Kidney (tissue), 2 donors: ENCODE results near the gene CD3G. TPM values are rescaled to one million over a fixed set of nuclear protein-coding genes. Genes with fewer than 3 reads are reported as not detected.

Experiments
- polyA plus RNA-seq: library from polyadenylated mRNA; stranded (reverse); fragments of 350-450 nt; fragmentation: Illumina TruSeq; extraction: RNeasy Lipid Tissue Mini Kit (QIAGEN cat#74804); gene quantifications from one replicate; pipeline ENCODE4 v1.2.3, GENCODE V29; 2014; ENCODE audit warnings: low read depth, low replicate concordance; ENCODE audit not compliant: insufficient read depth
- total RNA-seq: library from RNA; stranded (reverse); fragmentation: NEBNext Ultra II Directional; extraction: Animal tissue kit (Norgen Biotek cat#: 25700); gene quantifications from one replicate; pipeline ENCODE4 v1.2.1, GENCODE V29; 2021
- donor health status: DM: yes; HTN: yes; CAD: no.

The CD3G gene
- total and polyA plus RNA-seq, 2 donors from 2014 or later: 0.45 to 4.8 TPM

Other genes starting within 250 kb of the CD3G start
- 3.5 TPM for gene SCN4B, start 191.5 kb upstream of the CD3G start, total RNA-seq
- 1.4 TPM for gene SCN4B, start 191.5 kb upstream of the CD3G start, polyA plus RNA-seq
- 0.25 TPM for gene SCN2B, start 167.7 kb upstream of the CD3G start, total RNA-seq
- gene SCN2B, start 167.7 kb upstream of the CD3G start, polyA plus RNA-seq: 0.54 TPM
- gene JAML, start 119.3 kb upstream of the CD3G start, total RNA-seq: 17.1 TPM
- gene JAML, start 119.3 kb upstream of the CD3G start, polyA plus RNA-seq: 2.5 TPM
- 10.0 TPM for gene MPZL3, start 92.0 kb upstream of the CD3G start, total RNA-seq
- gene MPZL3, start 92.0 kb upstream of the CD3G start, polyA plus RNA-seq: 1.7 TPM
- gene MPZL2, start 80.0 kb upstream of the CD3G start, total RNA-seq: 111 TPM
- 16.8 TPM for gene MPZL2, start 80.0 kb upstream of the CD3G start, polyA plus RNA-seq
- 14.3 TPM for gene CD3E, start 39.6 kb upstream of the CD3G start, total RNA-seq
- 2.2 TPM for gene CD3E, start 39.6 kb upstream of the CD3G start, polyA plus RNA-seq
- 8.7 TPM for gene CD3D, start 1.6 kb upstream of the CD3G start, total RNA-seq
- 1.4 TPM for gene CD3D, start 1.6 kb upstream of the CD3G start, polyA plus RNA-seq
- 39.2 TPM for gene UBE4A, start 15.3 kb downstream of the CD3G start, total RNA-seq
- gene UBE4A, start 15.3 kb downstream of the CD3G start, polyA plus RNA-seq: 11.2 TPM
- 173 TPM for gene ATP5MG, start 57.3 kb downstream of the CD3G start, total RNA-seq
- 811 TPM for gene ATP5MG, start 57.3 kb downstream of the CD3G start, polyA plus RNA-seq
- gene KMT2A, start 92.1 kb downstream of the CD3G start, total RNA-seq: 85.1 TPM
- 5.6 TPM for gene KMT2A, start 92.1 kb downstream of the CD3G start, polyA plus RNA-seq
- 1.1 TPM for gene TTC36, start 183.1 kb downstream of the CD3G start, total RNA-seq
- gene TTC36, start 183.1 kb downstream of the CD3G start, polyA plus RNA-seq: 12.7 TPM
- gene TMEM25, start 186.8 kb downstream of the CD3G start, total RNA-seq: 30.7 TPM
- 36.8 TPM for gene TMEM25, start 186.8 kb downstream of the CD3G start, polyA plus RNA-seq
- gene IFT46, start 221.6 kb downstream of the CD3G start, total RNA-seq: 21.1 TPM
- gene IFT46, start 221.6 kb downstream of the CD3G start, polyA plus RNA-seq: 28.7 TPM
- 107 TPM for gene ARCN1, start 228.1 kb downstream of the CD3G start, total RNA-seq
- gene ARCN1, start 228.1 kb downstream of the CD3G start, polyA plus RNA-seq: 64.7 TPM